Activated CD4-positive, alpha-beta memory T cell treated with anti-CD3 and anti-CD28 coated beads for 36 hours (primary cell): ENCODE data around the gene TCERG1L. TPM values are rescaled to one million over a fixed set of nuclear protein-coding genes. Genes with fewer than 3 reads are reported as not detected.
"Not testable (repeated sequence)": the region's sequence is repeated elsewhere in the genome, so short reads cannot be mapped to it uniquely, and the experiment has no call there.

Experiments used
- CTCF ChIA-PET: fragments of 350-600 bp; sonication (Branson Sonifier 250); formaldehyde crosslinking; loops from one replicate; lab custom pipeline; 2021; ENCODE audit warnings: antibody characterized with exemption, inconsistent platforms; lab: Charles Lee
- POLR2A ChIA-PET: fragments of 350-600 bp; sonication (Branson Sonifier 250); formaldehyde crosslinking; loops from one replicate; lab custom pipeline; 2021; ENCODE audit warnings: antibody characterized with exemption; lab: Charles Lee
- DNase-seq: peaks from one replicate; pipeline ENCODE4 v3.0.0-alpha.2; 2020
- H3K27ac Mint-ChIP-seq: one replicate; pipeline ENCODE4 v1.8.0; 2021; ENCODE audit warnings: mixed read lengths
- H3K27me3 Mint-ChIP-seq: one replicate; pipeline ENCODE4 v1.8.0; 2021; ENCODE audit warnings: mixed read lengths
- H3K36me3 Mint-ChIP-seq: one replicate; pipeline ENCODE4 v1.8.0; 2021; ENCODE audit warnings: mixed read lengths
- H3K4me1 Mint-ChIP-seq: one replicate; pipeline ENCODE4 v1.8.0; 2021; ENCODE audit warnings: low read depth, mixed read lengths
- H3K4me3 Mint-ChIP-seq: one replicate; pipeline ENCODE4 v1.8.0; 2021; ENCODE audit warnings: mild to moderate bottlenecking, mixed read lengths
- H3K9me3 Mint-ChIP-seq: one replicate; pipeline ENCODE4 v1.8.0; 2021; ENCODE audit warnings: mixed read lengths
- intact Hi-C: fragments of 100-400 bp; cut with micrococcal nuclease; formaldehyde crosslinking; loops from one replicate; pipeline ENCODE4 v1.15.1; 2023
- total RNA-seq, 2 experiments: library from RNA; stranded (reverse); gene quantifications; one replicate each; pipeline ENCODE4 v1.2.3, GENCODE V29; 2021

The TCERG1L gene
- total RNA-seq, 2 experiments from 2014 or later = not detected

DNA sequence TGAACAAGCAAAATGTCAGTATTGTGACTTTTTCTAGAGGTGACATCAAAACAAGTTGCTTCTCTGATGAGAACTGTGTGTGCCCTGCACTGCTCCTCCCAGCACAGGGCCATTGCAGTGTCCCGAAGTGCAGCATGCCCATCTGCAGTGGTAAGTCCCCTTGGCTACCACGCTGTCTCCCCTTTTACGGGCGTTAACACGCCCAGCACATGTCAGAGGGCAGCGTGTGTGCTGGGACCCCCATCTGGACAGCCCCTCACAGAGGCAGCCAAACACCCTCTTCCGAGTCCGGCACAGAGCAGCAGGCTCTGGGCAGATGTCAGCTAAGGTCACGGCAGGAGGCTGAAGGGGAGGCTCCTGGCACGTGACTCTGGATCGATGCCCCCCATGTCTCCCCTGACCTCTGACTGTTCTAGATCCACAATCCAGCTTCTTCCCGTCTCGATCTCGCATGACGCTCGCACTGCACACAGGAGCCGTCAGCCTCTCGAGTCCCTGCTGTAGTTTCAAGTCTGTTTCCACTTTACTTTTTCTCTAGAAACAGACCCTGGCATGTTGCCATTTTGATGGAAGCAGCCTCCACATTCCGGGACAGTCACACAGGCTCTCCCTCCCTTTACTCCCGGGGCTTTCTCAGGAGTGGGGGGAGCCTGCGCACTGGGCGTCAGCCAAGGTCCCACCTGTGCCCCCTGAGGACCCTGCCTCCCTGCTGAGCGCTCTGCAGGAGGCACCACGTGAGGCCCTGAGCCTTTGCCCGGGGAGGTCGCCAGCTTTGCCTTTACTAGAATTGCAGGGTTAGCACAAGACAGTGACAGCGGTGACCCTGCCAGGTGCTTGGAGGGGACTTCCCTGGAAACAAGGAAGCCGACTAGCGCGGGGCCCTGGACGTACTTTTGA is 133.8 kb downstream of the TCERG1L start:
- intact Hi-C loops = no loop called here
- ChIA-PET POLR2A (no interaction called here), CTCF (no interaction called here)
- Mint-ChIP-seq H3K27ac (no peak overlapping the region), H3K4me1 (no peaks in the 10 kb centered on the region), H3K9me3 (peaks cover 2% of the 10 kb centered on the region), H3K4me3 (no peak overlapping the region), H3K27me3 (no peaks in the 10 kb centered on the region), H3K36me3 (no peaks in the 10 kb centered on the region)
- no peak for DNase-seq

DNA sequence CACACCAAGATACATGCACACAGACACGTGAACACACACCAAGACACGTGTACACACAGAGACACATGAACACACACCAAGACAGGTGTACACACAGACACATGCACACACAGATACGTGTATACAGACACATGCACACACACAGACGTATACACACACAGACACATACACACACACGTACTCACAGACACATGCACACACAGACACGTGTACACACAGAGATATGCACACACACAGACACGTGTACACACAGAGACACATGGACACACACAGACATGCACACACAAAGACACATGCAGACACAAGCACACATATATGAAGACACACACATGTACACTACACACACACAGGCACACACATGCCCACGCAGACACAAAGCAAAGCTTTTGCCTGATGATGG is 134.6 kb downstream of the TCERG1L start:
- intact Hi-C loops = no loop called here
- Mint-ChIP-seq H3K36me3 (no peaks in the 10 kb centered on the region), H3K4me1 (no peaks in the 10 kb centered on the region), H3K27me3 (no peaks in the 10 kb centered on the region), H3K4me3 (no peak overlapping the region), H3K9me3 (peaks cover 2% of the 10 kb centered on the region), H3K27ac (no peak overlapping the region)
- POLR2A ChIA-PET = no interaction called here
- no peak for DNase-seq
- CTCF ChIA-PET = no interaction called here

DNA sequence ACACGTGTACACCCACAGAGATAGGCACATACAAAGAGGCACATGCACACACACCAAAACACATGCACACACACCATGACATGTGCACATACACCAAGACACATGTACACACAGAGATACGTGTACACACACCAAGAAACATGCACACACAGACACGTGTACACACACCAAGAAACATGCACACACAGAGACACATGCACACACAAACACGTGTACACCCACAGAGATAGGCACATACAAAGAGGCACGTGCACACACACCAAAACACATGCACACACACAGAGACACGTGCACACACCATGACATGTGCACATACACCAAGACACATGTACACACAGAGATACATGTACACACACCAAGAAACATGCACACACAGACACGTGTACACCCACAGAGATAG is 135.2 kb downstream of the TCERG1L start:
- H3K9me3 Mint-ChIP-seq, H3K27ac Mint-ChIP-seq, H3K27me3 Mint-ChIP-seq, H3K4me1 Mint-ChIP-seq, DNase-seq, H3K4me3 Mint-ChIP-seq, CTCF ChIA-PET, intact Hi-C loops, H3K36me3 Mint-ChIP-seq, POLR2A ChIA-PET: not testable (repeated sequence)

DNA sequence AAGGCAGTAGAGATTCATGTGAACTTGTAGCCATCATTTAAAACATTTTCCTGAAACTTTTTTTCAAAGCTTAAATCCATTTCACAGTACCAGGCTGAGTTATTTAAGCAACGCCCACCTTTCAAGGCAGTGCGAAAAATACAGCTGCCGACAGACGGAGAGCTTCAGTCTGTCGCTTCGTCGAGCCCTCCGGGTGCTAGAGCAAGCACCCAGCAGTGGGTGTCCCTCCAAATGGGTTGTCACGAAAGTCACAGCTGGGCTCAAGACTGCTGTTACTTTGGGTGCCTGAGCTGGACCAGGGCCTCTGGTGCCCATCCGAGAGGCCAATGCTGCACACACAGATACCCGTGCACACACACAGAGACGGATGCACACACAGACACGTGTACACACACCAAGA is 135.6 kb downstream of the TCERG1L start:
- DNase-seq = no peak

DNA sequence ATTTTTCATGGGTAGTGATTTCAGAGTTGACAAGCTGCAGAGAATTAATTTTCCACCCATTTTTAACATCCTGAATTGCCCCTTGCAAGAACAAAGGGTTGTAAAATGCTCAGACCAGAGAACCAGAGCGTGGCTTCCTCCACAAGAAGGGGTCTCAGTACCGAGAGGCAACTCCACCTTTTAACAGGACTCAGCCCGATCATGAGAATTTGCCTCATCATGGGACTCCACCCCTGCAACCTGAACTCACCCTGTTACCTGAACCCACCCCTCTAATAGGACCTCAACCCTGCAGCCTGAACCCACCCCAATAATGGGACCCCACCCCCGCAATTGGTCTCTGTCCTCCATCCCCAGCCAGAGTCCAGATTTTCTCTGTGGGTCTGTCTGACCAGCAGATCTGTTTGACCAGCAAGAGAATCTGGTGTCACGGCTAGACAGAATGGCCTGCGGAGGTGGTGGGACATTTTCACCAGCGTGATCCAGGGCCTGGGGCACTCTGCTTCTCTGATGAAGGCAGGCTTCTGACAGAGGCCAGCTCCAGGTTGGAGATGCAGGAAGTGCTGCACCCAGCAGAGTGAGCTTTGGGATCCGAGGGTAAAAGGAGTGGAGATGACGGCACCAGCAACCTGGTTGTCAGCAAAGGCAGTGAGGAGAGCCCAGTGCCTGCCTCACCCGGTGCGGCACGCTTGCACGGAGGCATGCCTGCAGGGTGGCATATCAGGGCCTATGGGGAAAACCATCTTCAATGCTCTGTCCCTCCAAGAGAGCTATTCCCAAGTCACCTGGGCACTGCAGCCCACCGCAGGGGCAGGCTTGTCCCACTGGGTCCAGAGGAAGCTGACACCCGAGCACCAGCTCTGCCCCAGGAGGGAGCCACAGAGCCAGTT is 136.6 kb downstream of the TCERG1L start:
- ChIA-PET CTCF (no interaction called here), POLR2A (interaction anchor here (0.5 kb wide), 1 partner anchor 29 kb away, joined by 4 read pairs; no protein-coding TSS in a partner anchor)
- H3K4me1 Mint-ChIP-seq = no peaks in the 10 kb centered on the region
- peaks cover 2% of the 10 kb centered on the region for H3K9me3 Mint-ChIP-seq
- intact Hi-C loops = no loop called here
- H3K36me3 Mint-ChIP-seq = no peaks in the 10 kb centered on the region
- H3K27ac Mint-ChIP-seq = no peak overlapping the region
- H3K4me3 Mint-ChIP-seq = no peak overlapping the region
- no peak for DNase-seq
- H3K27me3 Mint-ChIP-seq = no peaks in the 10 kb centered on the region

More for the DNA sequence above, 135.6 kb downstream of the TCERG1L start:
- Mint-ChIP-seq H3K36me3 (no peaks in the 10 kb centered on the region), H3K27me3 (no peaks in the 10 kb centered on the region), H3K9me3 (peaks cover 2% of the 10 kb centered on the region), H3K4me3 (no peak overlapping the region), H3K27ac (no peak overlapping the region), H3K4me1 (no peaks in the 10 kb centered on the region)
- POLR2A ChIA-PET = interaction anchor here (0.5 kb wide), 1 partner anchor 30 kb away, joined by 4 read pairs; no protein-coding TSS in a partner anchor
- intact Hi-C loops = no loop called here
- CTCF ChIA-PET = no interaction called here

DNA sequence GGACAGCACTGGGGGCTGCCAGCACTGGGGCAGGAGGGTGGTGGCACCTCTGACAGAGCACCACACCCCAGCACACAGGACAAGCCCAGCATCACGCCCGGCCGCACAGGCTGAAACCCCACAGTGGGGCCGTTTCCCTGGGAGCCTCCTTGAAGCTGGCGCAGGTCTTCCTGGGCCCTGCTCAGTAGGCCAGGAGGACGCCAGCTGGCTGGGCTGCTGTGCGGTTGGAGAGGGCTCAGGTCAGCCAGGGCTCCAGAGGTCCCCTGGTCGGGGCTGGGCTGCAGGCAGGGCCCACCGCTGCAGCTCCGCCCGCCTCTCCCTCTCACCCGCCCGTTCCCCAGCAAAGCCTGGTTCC is 137.3 kb downstream of the TCERG1L start:
- no peaks in the 10 kb centered on the region for H3K36me3 Mint-ChIP-seq
- ChIA-PET POLR2A (no interaction called here), CTCF (no interaction called here)
- no peaks in the 10 kb centered on the region for H3K4me1 Mint-ChIP-seq
- H3K4me3 Mint-ChIP-seq = no peak overlapping the region
- no peak overlapping the region for H3K27ac Mint-ChIP-seq
- H3K27me3 Mint-ChIP-seq = no peaks in the 10 kb centered on the region
- no peak for DNase-seq
- H3K9me3 Mint-ChIP-seq = peaks cover 2% of the 10 kb centered on the region
- intact Hi-C loops = no loop called here

DNA sequence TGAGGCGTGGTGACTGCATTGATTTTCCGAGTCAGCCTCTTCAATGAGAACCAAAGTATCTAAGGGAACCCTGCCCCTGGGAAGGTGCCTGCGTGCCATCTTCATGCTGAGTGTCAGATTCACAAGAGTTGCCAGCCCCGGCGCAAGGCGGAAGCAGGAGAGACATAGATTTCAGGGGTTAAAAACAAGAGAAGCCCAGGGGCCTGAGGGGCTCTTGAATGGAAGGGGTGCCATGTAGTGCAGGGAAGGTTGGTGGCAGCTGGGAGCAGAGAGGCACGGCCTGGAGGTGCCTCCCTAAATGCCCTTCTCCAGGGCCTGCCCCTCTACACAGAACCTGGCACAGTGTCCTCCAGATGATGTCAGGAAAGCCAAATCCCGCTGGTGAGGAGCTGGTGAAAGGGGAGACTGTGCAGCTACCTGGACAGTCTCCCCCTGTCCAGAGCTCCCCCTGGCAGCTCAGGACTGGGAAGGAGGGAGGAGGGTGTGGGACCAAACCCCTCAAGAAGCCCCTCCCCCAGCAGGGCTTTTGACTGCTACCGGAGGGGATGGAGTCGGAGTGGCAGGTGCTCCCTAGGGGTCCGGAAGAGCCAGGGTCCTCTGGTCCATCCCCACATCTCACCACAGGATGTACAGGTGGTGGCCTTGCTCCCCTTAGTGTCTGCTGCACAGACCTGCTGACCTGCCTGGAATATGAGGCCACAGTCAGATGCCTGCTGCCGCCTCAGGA is 137.9 kb downstream of the TCERG1L start:
- CTCF ChIA-PET = no interaction called here
- no peaks in the 10 kb centered on the region for H3K27me3 Mint-ChIP-seq
- intact Hi-C loops = no loop called here
- POLR2A ChIA-PET = interaction anchor here (0.7 kb wide), 1 partner anchor 14 kb away, joined by 3 read pairs; no protein-coding TSS in a partner anchor
- no peaks in the 10 kb centered on the region for H3K4me1 Mint-ChIP-seq
- H3K4me3 Mint-ChIP-seq = no peak overlapping the region
- no peaks in the 10 kb centered on the region for H3K36me3 Mint-ChIP-seq
- DNase-seq = no peak
- peaks cover 2% of the 10 kb centered on the region for H3K9me3 Mint-ChIP-seq
- H3K27ac Mint-ChIP-seq = no peak overlapping the region

DNA sequence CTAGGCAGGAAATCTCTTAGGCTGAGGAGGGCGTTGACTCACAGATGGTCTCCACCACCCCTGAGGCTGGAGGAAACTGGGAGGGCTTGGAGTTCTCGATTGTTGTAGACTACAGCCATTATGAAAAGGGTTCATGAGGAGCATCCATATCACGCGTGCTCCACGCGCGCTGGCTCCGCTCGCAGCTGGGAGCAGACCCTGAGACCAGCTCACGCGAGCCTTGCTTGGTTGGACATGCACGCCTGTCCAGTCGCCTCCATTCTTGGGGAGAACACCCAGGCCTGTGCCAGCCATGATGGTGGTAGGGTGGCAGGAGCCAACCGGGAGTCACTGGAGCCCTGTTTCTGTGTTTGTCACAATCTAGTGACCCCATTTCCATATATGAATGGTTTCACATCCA is 139.1 kb downstream of the TCERG1L start:
- Mint-ChIP-seq H3K4me3 (no peak overlapping the region), H3K4me1 (no peaks in the 10 kb centered on the region), H3K27ac (no peak overlapping the region), H3K27me3 (no peaks in the 10 kb centered on the region), H3K36me3 (no peaks in the 10 kb centered on the region), H3K9me3 (peaks cover 2% of the 10 kb centered on the region)
- POLR2A ChIA-PET = no interaction called here
- intact Hi-C loops = no loop called here
- CTCF ChIA-PET = no interaction called here
- no peak for DNase-seq

DNA sequence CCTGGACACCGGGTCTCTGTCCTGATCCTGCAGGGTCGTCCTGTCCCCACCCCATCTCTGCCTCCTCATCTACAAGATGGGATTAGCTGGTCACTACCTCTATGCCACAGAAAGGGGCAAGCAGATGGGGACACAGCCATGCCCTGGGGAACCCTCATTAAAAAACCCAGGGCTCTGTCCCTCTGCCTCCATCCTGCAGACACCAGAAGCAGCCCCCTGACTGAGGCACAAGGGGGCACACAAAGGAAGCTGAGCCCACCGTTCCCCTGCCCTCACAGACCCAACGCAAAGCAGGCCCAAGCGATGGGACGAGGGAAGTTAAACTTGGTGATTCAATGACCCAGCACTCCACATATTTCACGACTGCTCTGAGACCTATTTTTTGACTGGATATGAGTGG is 142.4 kb downstream of the TCERG1L start:
- no peaks in the 10 kb centered on the region for H3K4me1 Mint-ChIP-seq
- intact Hi-C loops = no loop called here
- POLR2A ChIA-PET = no interaction called here

DNA sequence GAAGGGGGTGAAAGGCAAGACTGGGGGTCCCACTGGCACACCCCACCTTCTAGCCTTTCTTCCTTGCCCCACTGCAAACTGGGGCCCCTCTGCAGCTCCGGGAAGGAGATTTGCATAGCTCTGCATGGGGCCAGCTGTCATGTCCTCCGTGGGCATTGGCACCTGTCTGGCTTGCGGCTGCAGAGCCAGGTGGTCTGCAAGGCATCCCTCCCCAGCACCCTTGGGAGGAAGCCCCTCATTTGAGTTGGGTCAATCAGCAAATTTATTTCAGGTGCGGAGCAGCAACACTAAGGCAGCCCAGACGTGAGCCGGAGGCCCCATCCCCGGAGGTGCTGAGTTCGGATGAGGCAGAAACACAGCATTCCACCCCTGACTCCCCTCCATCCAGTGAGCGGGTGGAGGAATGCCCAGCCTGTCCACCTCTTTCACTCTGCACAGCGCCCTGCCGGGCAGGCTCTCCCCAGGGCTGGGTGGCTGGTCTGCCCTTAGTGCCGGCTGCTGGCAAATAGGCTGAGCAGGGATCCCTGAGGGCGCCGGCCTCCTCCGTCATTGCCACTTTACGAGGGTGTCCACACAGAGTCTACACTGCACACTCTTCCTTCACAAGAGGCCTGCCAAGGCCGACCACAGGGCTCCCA is 143.2 kb downstream of the TCERG1L start:
- CTCF ChIA-PET = no interaction called here
- Mint-ChIP-seq H3K36me3 (no peaks in the 10 kb centered on the region), H3K9me3 (no peaks in the 10 kb centered on the region), H3K4me3 (no peak overlapping the region), H3K27me3 (no peaks in the 10 kb centered on the region), H3K27ac (no peak overlapping the region), H3K4me1 (no peaks in the 10 kb centered on the region)
- POLR2A ChIA-PET = no interaction called here
- intact Hi-C loops = no loop called here
- DNase-seq = no peak

More for the DNA sequence above, 142.4 kb downstream of the TCERG1L start:
- H3K27me3 Mint-ChIP-seq = no peaks in the 10 kb centered on the region
- no peaks in the 10 kb centered on the region for H3K9me3 Mint-ChIP-seq
- no peak overlapping the region for H3K4me3 Mint-ChIP-seq
- CTCF ChIA-PET = no interaction called here
- no peak overlapping the region for H3K27ac Mint-ChIP-seq
- no peaks in the 10 kb centered on the region for H3K36me3 Mint-ChIP-seq
- DNase-seq = no peak

DNA sequence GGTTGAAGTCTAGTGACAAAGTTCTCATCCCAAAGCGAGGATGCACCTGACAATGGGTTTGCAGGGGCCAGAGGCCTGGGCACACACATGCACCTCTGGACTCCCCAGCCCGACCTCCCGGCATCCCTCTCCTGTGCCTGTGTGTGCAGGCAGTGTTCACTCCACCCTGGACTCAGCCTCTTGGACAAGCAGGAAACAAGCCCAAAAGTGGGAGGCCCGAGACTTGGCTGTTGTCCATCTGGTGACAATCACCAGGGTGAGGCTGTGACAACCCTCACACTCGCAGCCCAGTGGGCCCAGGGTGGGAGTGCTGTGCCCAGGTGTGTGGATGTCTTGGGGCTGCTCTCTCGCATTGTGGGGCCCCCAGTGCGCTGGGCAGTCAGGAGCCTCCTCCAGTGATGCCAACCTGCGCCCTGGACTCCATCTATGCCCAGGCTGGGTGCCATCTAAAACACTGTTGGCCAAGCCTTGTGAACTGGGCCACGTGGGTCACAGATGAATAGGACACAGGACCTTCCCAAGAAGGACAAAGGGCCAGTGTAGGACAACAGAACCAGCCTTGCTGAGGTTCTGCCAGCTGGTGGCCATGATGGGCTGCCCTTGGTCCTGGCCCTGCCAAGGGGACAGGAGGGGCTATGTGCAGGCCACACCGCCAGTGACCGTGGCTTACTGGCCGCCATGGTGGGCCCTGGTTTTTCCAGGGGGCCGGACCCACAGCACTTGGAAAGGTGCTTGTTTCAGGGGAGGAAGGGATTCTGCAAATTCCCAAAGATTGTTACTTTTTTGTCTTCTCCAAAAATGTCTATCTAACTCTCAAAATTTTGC is 144.3 kb downstream of the TCERG1L start:
- Mint-ChIP-seq H3K27ac (no peak overlapping the region), H3K9me3 (no peaks in the 10 kb centered on the region), H3K36me3 (no peaks in the 10 kb centered on the region), H3K4me1 (no peaks in the 10 kb centered on the region), H3K27me3 (no peaks in the 10 kb centered on the region), H3K4me3 (no peak overlapping the region)
- ChIA-PET CTCF (no interaction called here), POLR2A (no interaction called here)
- DNase-seq = no peak
- intact Hi-C loops = no loop called here
